Osteocyte (in vitro differentiated cells): ENCODE measurements around the gene ZNF337. TPM values are rescaled to one million over a fixed set of nuclear protein-coding genes. Genes with fewer than 3 reads are reported as not detected.
A peak's percentile ranks its signal among the peaks of the same experiment; 100 is the strongest.
"Not testable (repeated sequence)": the region's sequence is repeated elsewhere in the genome, so short reads cannot be mapped to it uniquely, and the experiment has no call there.

Experiments used
- DNase-seq: peaks from one replicate; pipeline ENCODE4 v3.0.0; 2021; ENCODE audit warnings: mixed read lengths; ENCODE audit not compliant: unreplicated experiment; ENCODE audit errors: extremely low spot score
- H3K27ac Mint-ChIP-seq: one replicate; pipeline ENCODE4 v1.8.0; 2021; ENCODE audit warnings: mild to moderate bottlenecking, mixed read lengths; ENCODE audit not compliant: unreplicated experiment
- H3K27me3 Mint-ChIP-seq: one replicate; pipeline ENCODE4 v1.8.0; 2021; ENCODE audit warnings: mixed read lengths; ENCODE audit not compliant: unreplicated experiment
- H3K36me3 Mint-ChIP-seq: one replicate; pipeline ENCODE4 v1.8.0; 2021; ENCODE audit warnings: mixed read lengths; ENCODE audit not compliant: unreplicated experiment
- H3K4me1 Mint-ChIP-seq: one replicate; pipeline ENCODE4 v1.8.0; 2021; ENCODE audit warnings: mixed read lengths; ENCODE audit not compliant: unreplicated experiment
- H3K4me3 Mint-ChIP-seq: one replicate; pipeline ENCODE4 v1.8.0; 2021; ENCODE audit warnings: mild to moderate bottlenecking, moderate library complexity, mixed read lengths; ENCODE audit not compliant: unreplicated experiment
- H3K9me3 Mint-ChIP-seq: one replicate; pipeline ENCODE4 v1.8.0; 2021; ENCODE audit warnings: mixed read lengths; ENCODE audit not compliant: unreplicated experiment
- total RNA-seq: library from RNA; stranded (reverse); gene quantifications from 2 replicates; pipeline ENCODE4 v1.2.1, GENCODE V29; 2021
- TF ChIP-seq, protein P1 (sequence below): fragments of 200-600 bp; sonication (generic); IDR thresholded peaks from 2 replicates; pipeline ENCODE4 v1.5.0; 2021; ENCODE audit warnings: antibody characterized with exemption, mild to moderate bottlenecking, moderate library complexity

ZNF337 gene
- total RNA-seq, 1 donor from 2014 or later = 12.7 TPM

DNA sequence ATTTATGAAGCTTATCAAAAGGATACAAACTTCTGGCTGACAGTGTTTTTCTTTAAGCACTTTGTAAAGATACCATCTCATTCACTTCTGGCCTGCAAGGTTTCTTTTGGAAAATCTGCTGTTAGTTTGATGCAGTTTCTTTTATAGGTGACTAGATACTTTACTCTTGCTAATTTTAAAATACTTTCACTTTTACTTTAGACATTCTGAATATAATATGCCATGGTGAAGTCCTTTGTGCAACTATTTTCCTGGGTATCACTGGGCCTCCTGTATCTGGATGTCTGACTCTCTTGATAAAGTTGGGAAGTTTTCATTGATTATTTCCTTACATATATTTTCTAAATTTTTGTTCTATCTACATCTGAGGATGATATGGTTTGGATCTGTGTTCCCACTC is 29.0 kb upstream of the ZNF337 start:
- Mint-ChIP-seq H3K36me3 (peaks cover 17% of the 10 kb centered on the region), H3K27me3 (no peaks in the 10 kb centered on the region), H3K4me3 (no peak overlapping the region), H3K27ac (no peak overlapping the region), H3K4me1 (no peaks in the 10 kb centered on the region), H3K9me3 (peaks cover 38% of the 10 kb centered on the region)
- TF ChIP-seq, protein P1, sequence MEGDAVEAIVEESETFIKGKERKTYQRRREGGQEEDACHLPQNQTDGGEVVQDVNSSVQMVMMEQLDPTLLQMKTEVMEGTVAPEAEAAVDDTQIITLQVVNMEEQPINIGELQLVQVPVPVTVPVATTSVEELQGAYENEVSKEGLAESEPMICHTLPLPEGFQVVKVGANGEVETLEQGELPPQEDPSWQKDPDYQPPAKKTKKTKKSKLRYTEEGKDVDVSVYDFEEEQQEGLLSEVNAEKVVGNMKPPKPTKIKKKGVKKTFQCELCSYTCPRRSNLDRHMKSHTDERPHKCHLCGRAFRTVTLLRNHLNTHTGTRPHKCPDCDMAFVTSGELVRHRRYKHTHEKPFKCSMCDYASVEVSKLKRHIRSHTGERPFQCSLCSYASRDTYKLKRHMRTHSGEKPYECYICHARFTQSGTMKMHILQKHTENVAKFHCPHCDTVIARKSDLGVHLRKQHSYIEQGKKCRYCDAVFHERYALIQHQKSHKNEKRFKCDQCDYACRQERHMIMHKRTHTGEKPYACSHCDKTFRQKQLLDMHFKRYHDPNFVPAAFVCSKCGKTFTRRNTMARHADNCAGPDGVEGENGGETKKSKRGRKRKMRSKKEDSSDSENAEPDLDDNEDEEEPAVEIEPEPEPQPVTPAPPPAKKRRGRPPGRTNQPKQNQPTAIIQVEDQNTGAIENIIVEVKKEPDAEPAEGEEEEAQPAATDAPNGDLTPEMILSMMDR = no peak
- DNase-seq = no peak

DNA sequence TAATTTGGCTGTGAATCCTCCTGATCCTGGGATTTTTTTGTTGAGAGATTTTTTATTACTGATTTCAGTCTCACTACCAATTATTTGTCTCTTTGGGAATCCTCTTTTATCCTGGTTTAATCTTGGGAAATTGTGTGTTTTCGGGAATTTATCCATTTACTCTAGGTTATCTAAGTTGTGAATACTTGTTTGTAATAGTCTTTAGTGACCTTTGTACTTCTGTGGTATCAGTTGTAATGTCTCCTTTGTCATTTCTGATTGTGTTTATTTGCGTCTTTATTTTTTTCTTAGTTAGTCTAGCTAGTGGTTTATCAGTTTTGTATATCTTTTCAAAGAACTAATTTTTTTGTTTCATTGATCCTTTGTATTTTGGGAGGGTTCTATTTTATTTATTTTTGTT is 27.3 kb upstream of the ZNF337 start:
- Mint-ChIP-seq H3K4me3 (no peak overlapping the region), H3K36me3 (peaks cover 17% of the 10 kb centered on the region), H3K27me3 (no peaks in the 10 kb centered on the region), H3K4me1 (peaks cover 9% of the 10 kb centered on the region), H3K9me3 (peaks cover 38% of the 10 kb centered on the region), H3K27ac (no peak overlapping the region)
- TF ChIP-seq, protein P1 = no peak
- DNase-seq = no peak

DNA sequence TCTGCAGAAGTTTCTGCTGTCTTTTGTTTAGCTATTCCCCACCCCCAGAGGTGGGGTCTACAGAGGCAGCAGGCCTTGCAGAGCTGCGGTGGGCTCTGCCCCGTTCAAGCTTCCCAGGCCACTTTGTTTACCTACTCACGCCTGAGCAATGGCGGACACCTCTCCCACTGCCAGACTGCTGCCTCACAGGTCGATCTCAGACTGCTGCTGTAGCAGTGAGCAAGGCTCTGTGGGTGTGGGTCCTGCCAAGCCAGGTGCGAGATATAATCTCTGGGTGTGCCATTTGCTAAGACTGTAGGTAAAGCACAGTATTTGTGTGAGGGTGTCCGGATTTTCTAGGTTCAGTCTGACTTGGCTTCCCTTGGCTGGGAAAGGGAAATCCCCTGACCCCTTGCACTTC is 23.6 kb upstream of the ZNF337 start:
- H3K4me3 Mint-ChIP-seq = no peak overlapping the region
- H3K4me1 Mint-ChIP-seq = peaks cover 14% of the 10 kb centered on the region

DNA sequence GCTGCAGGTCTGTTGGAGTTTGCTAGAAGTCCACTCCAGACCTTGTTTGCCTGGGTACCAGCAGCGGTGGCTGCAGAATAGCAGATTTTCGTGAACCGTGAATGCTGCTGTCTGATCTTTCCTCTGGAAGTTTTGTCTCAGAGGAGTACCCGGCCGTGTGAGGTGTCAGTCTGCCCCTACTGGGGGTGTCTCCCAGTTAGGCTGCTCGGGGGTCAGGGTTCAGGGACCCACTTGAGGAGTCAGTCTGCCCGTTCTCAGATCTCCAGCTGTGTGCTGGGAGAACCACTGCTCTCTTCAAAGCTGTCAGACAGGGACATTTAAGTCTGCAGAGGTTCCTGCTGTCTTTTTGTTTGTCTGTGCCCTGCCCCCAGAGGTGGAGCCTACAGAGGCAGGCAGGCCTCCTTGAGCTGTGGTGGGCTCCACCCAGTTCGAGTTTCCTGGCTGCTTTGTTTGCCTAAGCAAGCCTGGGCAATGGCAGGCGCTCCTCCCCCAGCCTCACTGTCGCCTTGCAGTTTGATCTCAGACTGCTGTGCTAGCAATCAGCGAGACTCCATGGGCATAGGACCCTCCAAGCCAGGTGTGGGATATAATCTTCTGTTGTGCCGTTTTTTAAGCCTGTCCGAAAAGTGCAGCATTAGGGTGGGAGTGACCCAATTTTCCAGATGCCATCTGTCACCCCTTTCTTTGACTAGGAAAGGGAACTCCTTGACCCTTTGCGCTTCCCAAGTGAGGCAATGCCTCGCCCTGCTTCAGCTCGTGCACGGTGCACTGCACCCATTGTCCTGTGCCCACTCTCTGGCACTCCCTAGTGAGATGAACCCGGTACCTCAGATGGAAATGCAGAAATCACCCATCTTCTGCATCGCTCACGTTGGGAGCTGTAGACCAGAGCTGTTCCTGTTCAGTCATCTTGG is 22.5 kb upstream of the ZNF337 start:
- peaks cover 14% of the 10 kb centered on the region for H3K4me1 Mint-ChIP-seq
- peak overlapping the region; percentile 26 for H3K4me3 Mint-ChIP-seq
- not testable (repeated sequence) for H3K36me3 Mint-ChIP-seq, DNase-seq, H3K27me3 Mint-ChIP-seq, H3K27ac Mint-ChIP-seq
- H3K9me3 Mint-ChIP-seq = peaks cover 25% of the 10 kb centered on the region

More for the DNA sequence above, 23.6 kb upstream of the ZNF337 start:
- Mint-ChIP-seq H3K27ac (no peak overlapping the region), H3K9me3 (peaks cover 26% of the 10 kb centered on the region), H3K27me3 (no peaks in the 10 kb centered on the region), H3K36me3 (peaks cover 8% of the 10 kb centered on the region)
- TF ChIP-seq, protein P1 = no peak
- DNase-seq = peak; percentile 79

DNA sequence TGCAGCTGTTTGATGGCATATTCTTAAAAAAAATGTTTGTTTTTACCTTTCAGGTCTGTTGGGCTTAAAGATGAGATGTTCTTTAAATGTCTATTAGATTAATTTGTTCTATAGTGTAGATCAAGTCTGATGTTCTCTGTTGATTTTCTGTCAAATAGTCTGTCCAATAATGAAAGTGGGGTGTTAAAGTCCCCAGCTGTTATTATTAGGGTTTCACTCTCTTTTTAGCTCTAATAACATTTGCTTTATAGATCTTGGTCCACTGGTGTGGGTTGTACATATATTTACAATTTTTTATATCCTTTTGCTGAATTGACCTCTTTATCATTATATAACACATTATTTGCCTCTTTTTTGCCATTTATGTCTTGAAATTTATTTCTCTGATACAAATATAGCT is 11.0 kb upstream of the ZNF337 start:
- Mint-ChIP-seq H3K9me3 (peaks cover 13% of the 10 kb centered on the region), H3K36me3 (peaks cover 5% of the 10 kb centered on the region), H3K4me1 (no peaks in the 10 kb centered on the region), H3K4me3 (no peak overlapping the region), H3K27ac (no peak overlapping the region), H3K27me3 (peaks cover 10% of the 10 kb centered on the region)
- TF ChIP-seq, protein P1 = no peak
- no peak for DNase-seq
